Activated CD4-positive, alpha-beta T cell treated with anti-CD3 and anti-CD28 coated beads for 24 hours (primary cell): ENCODE results near the gene MEGF6.
"Not testable (repeated sequence)": the region's sequence is repeated elsewhere in the genome, so short reads cannot be mapped to it uniquely, and the experiment has no call there.

ENCODE experiments used
- DNase-seq, 2 donors: peaks; one replicate each; pipeline ENCODE4 v3.0.0-alpha.2; 2020; ENCODE audit warnings: low read depth in 2 of 2

MEGF6 gene

DNA sequence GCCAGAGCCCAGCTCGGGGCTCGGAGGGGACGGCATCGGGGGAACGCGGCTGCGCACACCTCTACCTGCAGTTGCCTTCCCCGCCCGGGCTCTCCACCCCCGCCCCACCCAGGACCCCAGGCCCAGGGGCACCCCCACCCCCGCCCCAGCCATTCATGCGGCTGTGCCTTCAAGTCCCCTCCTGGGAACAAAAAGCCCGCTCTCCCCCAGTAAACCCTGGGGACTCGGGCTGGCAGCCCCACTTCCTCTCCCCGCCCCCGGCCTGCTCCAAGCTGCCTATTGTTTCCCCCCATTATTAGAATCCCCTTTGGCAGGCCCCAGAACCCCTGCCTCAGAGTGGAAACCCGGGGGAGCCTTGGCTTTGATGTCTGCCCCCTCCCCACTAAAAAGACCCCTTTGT, 18.0 kb downstream of the MEGF6 start:
- no peak for DNase-seq

DNA sequence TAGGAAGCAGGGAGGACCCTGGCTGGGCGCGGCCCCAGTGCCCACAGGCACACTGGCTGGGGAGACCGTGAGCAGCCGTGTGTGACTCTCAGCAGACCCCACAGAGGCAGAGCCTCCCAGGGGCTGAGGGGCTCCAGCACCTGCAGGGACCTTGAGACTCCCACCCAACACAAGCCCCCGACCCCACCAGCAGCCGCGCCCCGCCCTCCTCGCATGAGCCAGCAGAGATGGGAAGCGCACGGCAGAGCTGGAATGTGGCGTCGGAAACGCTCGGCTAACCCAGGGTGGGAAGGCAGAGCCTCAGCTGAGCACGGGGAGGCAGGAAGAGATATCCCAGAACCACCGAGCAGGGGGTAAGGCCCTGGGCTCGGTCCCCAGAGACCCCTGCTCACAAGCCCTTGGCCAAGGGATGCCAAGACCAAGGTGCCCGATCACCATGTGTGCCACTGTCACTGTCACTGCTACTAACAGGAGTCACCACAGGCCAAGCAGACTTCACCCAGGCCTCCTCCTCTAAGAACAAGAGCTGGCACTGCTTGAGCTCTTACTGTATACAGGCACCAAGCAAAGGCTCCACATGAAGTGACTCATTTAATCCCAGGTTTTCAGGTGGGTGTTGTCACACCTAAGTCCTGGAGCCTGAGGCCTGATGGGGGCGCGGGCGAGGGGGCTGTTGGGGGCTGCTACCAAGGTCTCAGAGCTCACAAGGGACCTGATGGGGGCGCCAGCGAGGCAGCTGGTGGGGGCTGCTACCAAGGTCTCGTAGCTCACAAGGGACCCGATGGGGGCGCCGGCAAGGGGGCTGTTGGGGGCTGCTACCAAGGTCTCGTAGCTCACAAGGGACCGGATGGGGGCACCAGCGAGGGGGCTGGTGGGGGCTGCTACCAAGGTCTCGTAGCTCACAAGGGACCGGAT, 20.1 kb downstream of the MEGF6 start:
- no peak for DNase-seq

DNA sequence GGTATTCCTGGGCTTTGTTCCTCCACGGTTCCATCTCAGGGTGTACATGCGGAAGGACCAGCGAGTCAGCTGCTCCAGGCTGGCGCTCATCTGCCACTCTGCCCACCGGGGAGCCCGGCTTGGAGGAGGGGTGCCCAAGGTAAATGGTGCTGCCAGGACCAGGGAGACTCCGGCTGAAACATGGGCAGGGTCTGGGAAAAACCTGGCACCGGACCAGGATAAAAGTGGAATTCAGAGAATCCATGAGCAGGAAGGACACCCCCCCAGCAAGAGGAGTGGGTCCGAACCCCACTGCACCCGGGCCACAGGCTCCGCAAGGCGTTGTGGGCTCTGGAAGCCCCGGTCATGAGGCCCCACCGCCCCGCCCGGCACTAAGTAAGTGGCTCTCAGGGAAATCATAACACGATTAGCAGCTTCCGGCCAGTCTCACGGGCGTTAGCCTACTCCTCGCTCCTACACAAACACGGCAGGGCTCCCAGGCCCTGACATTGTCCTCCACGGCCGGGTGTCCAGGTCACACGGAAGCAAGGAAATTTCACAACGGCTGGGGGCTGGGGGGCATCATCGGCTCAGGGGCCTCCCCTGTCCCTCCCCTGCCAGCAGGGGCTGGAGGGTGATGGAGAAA, 21.1 kb downstream of the MEGF6 start:
- no peak for DNase-seq

DNA sequence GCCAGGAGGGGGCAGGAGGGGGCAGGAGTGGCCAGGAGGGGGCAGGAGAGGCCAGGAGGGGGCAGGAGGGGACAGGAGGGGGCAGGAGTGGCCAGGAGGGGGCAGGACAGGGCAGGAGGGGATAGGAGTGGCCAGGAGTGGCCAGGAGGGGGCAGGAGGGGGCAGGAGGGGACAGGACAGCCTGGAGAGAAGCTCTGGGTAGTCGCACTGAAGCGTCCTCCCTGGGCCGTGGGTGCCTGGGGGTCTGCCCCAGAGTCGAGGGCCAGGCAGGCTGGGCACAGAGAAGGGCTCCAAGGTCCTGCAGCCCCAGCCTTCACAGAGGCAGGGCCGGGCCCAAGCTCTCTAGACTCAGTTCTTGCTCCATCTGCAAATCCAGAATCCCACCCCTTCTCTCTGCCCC, 22.9 kb downstream of the MEGF6 start:
- DNase-seq, result no peak

DNA sequence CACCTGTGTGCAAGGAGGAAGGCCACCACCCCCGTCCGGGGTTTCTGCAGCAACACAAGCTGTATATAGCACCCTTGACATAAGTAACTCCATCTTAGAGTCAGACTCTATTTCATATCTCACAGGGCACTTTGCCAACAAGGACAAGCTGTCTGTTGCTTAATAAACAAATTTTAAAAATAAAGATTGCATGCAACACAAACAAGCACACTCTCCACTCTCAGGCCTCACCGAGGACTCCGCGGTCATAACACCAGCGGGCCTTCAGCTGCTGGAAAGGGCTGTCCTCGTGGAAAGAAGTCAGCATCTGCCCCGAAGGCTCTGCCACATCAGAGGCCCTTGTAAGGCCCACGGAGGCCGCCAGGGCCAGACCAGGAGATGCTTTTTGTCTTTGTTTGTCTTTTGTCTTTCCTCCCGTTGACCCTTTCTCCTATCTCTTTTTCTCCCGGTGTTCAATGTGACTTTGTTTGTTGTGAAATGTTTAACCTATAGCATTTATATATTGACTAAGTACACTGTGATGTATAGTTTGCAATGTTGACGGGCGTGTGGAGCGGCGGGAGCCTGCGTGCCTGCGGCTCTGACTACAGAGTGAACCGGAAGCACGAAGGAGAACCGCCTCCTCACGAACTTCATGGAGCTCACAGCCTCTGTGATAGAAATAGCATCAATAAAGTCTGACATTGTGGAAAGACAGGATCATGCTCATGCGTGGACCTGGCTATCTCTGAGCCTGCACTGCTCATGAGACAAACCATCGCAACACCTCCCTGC, 24.1 kb downstream of the MEGF6 start:
- DNase-seq, result no peak

DNA sequence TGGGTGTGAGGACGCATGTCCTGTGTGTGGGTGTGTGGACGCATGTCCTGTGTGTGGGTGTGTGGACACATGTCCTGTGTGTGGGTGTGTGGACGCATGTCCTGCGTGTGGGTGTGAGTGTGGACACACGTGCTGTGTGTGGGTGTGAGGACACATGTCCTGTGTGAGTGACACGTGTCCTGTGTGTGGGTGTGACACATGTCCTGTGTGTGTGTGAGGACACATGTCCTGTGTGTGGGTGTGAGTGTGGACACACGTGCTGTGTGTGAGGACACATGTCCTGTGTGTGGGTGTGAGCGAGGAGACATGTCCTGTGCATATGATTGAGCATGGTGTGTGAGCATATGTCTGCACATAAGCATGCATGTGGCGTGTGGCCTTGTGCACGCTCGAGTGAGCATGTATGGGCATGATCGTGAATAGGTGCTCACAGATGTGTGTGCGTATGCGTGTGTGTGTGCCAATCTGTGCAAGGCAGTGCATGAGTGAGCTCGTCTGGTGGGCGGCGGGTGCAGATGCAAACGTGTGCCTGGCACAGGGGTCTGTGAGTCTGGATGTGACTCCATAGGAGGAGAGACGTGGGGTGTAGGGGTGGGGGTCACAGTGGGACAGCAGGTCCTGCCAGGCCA, 25.3 kb downstream of the MEGF6 start:
- DNase-seq, result no peak

DNA sequence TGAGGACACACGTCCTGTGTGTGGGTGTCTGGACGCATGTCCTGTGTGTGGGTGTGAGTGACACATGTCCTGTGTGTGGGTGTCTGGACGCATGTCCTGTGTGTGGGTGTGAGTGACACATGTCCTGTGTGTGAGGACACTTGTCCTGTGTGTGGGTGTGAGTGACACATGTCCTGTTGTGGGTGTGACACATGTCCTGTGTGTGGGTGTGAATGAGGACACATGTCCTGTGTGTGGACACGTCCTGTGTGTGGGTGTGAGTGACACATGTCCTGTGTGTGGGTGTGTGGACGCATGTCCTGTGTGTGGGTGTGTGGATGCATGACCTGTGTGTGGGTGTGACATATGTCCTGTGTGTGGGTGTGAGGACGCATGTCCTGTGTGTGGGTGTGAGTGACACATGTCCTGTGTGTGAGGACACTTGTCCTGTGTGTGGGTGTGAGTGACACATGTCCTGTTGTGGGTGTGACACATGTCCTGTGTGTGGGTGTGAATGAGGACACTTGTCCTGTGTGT, 25.9 kb downstream of the MEGF6 start:
- not testable (repeated sequence) for DNase-seq

DNA sequence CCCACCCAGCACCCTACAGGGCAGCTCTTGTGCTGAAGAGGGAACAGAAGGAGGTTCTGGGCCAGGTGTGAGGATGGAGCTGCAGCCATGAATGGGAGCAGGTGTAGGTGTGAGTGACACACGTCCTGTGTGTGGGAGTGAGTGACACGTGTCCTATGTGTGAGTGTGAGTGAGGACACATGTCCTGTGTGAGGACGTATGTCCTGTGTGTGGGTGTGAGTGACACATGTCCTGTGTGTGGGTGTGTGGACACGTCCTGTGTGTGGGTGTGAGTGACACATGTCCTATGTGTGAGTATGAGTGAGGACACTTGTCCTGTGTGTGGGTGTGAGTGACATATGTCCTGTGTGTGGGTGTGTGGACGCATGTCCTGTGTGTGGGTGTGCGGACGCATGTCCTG, 26.4 kb downstream of the MEGF6 start:
- DNase-seq, result no peak

DNA sequence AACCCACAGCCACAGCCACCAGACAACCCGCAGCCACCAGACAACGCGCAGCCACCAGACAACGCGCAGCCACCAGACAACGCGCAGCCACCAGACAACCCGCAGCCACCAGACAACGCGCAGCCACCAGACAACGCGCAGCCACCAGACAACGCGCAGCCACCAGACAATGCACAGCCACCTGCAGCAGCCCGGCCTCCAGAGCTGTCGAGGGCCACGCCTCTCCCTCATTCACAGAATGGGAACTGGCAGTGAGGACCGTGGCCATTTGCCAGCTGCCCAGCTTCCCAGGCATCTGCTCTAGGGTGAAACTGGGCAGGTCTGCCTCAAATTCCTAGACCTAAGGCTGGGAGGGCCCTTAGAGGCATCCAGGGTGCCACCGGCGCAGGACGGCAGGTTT, 27.6 kb downstream of the MEGF6 start:
- DNase-seq, result not testable (repeated sequence)

DNA sequence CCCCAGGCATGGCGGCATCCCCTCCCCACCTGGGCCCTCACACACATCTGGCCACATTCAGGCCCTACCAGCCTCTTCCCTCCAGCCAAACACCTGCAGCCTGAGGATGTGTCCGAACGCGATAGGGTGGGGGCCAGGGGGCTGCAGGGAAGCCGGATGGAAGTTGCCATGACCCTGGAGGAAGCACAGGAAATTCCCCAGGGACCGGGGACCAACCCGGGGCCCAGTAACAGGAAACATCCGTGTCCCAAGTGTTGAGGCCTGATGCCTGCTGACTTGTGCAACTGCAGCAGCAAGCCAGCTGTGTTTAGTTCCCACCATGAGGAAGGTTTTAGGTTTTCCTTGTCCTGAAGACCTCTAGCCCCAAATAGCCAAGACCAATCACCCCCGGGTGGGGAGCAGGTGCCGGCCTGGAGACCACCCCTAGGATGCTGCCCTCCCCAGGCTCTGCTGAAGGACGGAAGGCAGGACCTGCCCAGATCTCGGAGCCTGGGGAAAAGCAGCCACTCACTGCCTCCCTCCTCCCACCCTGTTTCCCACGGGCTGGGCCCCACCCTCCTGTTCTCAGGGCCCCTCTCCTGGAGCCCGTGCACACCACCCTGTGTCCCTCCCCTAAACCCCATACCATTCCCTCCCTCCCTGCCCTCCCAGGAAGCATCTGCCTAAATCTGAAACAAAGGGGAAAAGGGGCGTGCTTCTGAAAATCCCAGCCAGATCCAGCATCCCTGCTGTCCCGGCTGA, 29.8 kb downstream of the MEGF6 start:
- no peak for DNase-seq

DNA sequence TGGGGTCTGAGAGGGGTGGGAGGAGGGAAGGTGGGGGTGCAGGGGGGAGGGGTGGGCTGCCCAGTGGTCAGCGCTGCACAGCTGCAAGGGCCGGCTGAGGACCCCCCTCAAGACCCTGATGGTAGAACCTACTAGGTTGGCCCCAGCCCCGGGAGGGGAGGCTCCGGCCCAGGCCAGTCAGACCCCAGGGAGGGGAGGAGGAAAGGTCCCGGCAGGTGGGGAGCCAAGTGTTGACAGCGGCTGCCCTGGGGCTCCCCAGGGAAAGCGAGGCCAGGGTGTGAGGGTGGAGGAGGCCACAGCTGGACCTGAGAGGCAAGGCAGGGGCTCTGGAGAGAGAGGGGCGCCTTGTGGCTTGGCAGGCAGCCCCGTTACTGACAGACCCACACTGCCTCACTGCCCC, 31.1 kb downstream of the MEGF6 start:
- DNase-seq, result no peak

DNA sequence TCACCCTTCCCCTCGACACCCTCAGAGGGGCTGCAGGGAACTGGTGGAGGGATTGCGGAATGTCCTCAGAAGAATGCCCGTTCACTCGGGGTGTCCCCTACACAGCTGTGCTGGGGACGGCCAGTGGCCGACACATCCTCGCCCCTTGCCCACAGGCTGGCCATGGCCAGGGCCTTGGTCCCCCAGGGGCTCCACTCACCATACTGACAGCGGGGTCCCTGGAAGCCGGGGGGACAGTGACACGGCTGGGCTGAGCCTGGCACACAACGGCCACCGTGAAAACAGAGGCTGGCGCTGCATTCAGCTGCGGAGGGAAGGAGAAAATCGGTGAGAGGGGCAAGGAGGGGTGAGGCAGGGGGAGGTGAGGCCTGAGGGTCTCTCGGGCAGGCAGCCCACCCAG, 31.7 kb downstream of the MEGF6 start:
- no peak for DNase-seq

DNA sequence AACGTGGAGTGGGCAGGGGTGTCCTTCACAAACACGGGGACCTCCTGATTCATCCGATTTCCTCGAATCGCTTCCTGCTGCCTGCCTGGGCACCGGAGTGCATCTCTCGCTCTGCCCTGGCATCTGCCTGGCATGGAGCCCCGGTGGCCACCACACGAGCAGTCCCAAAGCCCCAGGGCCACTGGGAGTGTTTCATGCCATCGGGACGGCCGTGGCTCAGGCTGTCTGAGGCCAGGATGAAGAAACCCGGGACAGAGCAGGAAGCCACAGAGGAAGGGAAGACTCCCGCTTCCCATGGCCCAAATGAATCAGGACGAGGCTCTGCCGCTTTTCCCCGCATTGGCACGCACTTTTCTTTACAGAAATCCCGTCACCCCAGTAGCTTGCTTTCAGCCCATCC, 32.4 kb downstream of the MEGF6 start:
- no peak for DNase-seq

DNA sequence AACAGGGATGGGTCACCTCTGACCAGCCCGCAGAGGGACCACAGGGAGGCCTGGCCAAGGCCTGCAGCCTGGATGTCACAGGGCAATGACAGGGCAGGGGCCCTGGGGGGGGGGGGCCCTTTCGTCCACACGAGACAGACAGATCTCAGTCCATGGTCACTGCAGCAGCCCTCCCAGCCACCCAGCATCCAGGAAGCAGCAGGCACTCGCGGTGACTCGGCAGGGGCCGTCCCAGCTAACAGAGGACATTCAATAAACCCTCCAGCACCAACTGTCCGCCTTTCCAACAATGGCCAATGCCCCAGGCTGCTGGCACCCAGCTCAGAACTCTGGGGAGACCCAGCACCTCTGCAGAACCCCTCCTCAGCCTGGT, 32.9 kb downstream of the MEGF6 start:
- no peak for DNase-seq

DNA sequence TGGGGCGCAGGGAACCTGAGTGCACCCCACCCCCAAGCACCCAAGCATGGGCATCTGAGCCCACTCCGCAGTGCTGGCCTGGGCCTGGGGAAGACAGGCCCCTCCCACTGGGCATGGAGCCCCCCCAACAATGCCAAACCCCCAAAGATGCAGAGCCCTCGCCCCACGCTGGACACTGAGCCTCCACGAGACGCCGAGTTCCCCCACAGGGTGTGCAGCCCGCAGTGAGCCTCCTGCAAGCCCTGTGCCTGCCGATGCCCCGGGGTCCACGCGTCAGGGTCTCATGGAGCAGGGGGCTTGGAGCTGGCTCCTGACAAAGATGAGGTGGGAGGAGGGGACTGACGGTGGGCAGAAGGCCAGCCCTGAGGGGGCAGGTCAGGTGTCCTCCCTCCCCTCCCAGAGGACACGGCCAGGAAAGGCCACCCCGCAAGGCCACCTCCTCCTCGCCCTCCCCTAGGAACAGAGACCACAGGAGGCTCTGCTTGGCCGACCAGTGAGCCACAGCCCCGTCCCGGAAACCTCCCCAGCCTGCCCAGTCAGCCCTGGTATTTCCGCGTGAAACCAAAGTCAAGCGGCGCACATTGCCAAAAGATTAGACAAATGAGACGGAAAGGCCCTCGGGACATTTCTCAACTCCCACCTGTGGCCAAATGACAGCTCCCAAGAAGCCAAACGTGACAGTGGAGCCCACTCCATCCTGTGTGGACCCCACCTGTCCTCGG, 33.4 kb downstream of the MEGF6 start:
- DNase-seq, result no peak

DNA sequence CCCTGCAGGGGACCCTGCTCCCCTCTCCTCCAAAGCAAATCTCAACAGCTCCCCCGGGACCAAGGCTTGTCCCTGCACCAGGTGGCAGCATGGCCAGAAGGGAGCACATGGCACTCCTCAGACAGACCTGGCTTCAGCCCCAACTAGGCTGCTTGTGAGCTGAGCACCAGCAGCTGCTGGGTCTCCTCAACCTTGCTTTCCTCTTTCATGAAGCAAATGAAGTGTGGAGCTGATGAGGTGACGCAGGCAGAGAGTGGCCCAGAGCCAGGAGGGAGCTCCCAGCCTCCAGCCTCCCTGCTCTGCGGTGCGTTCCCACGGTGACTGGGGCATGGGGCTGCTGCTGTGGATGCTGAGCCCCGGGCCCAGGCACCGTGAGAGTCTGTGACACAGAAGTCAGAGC, 34.0 kb downstream of the MEGF6 start:
- no peak for DNase-seq

DNA sequence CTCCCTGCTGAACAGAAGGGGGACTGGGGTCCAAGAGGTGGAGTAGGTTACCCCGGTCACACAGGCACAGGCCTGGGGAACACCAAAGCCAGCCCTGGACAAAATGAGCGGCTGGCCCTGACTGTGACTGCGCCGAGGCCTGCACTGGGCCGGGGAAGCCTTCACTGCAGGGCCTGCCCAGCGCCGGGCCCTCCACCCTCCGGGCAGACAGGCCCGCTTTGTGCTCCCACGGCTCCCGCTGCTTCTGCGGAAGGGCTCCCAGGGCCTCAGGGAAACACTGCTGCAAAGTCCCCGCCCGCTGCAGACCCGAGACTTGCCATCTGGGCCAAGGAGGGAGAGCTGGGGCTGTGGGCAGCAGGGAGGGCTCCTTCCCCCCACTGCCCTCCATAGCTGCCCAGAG, 35.3 kb downstream of the MEGF6 start:
- DNase-seq, result no peak

DNA sequence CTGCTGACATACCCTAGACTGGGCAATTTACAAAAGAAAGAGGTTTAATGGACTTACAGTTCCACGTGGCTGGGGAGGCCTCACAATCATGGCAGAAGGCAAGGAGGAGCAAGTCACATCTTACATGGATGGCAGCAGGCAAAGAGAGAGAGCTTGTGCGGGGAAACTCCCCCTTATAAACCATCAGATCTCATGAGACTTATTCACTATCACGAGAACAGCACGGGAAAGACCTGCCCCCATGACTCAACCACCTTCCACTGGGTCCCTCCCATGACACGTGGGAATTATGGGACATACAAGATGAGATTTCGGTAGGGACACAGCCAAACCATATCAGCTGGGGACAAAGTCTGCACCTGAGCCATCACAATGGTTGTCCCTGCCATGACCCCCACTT, 35.8 kb downstream of the MEGF6 start:
- not testable (repeated sequence) for DNase-seq

DNA sequence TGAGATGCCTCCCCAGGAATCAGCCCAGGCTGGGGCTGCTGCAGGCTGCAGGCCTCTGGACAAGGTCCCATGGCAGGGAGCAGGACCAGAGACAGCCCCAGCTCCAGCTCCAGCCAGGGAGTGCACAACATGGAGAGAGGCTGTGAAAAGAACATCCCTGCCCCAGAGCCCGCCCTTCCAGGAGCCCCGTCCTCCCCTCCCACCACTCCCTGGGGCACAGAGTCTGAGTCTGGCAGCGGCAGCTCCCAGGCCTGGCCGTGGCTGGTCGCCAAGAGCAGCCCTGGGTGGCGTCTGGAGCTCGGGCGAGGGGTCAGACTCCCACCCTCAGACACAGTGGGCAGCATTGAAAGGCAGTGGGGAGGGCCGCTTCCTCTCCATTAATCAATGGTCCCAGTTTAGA, 37.8 kb downstream of the MEGF6 start:
- DNase-seq, result no peak

DNA sequence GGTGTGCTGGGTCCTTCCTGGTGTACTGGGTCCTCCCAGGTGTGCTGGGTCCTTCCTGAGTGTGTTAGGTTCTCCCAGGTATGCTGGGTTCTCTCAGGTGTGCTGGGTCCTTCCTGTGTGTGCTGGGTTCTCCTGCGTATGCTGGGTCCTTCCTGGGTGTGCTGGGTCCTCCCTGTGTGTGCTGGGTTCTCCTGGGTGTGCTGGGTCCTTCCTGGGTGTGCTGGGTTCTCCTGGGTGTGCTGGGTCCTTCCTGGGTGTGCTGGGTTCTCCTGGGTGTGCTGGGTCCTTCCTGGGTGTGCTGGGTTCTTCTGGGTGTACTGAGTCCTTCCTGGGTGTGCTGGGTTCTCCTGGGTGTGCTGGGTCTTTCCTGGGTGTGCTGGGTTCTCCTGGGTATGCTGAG, 38.7 kb downstream of the MEGF6 start:
- DNase-seq, result not testable (repeated sequence)

DNA sequence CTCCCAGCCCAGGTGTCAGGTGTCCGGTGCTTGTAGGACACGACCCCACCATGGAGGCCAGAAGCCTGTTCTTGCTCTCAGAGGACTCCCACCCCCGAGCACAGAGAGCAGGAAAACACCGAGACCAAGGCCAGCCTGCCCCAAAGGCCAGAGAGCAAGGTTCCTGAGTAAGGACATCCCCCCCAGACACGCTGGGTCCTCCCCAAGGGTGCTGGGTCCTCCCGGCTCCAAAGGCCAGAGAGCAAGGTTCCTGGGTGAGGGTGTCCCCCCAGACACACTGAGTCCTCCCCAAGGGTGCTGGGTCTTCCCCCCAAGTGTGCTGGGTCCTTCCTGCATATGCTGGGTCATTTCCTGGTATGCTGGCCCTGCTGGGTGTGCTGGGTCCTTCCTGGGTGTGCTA, 40.0 kb downstream of the MEGF6 start:
- no peak for DNase-seq
